ENCODE data around the gene CAMK1D. TPM values are rescaled to one million over a fixed set of nuclear protein-coding genes. Genes with fewer than 3 reads are reported as not detected.

Gene CAMK1D
- total and polyA plus RNA-seq, 2 experiments from 2014 or later: 4.6 to 7.2 TPM

- Histone ChIP-seq H3K4me3 (no peak overlapping the region), H3K27me3 (ENCODE audit: insufficient read depth) (no peaks in the 10 kb centered on the region), H3F3A (replicated peaks; ENCODE audit: low read depth) (no peaks in the 10 kb centered on the region), H2AFZ (no peak overlapping the region), H3K36me3 (ENCODE audit: insufficient read depth) (no peaks in the 10 kb centered on the region), H3K4me1 (ENCODE audit: insufficient read depth) (no peaks in the 10 kb centered on the region), H4K20me1 (replicated peaks; ENCODE audit: insufficient read depth) (no peaks in the 10 kb centered on the region), H3K27ac (ENCODE audit: low read depth) (no peak overlapping the region), H3K79me2 (replicated peaks; ENCODE audit: insufficient read depth) (no peaks in the 10 kb centered on the region), H3K4me2 (no peak overlapping the region), H3K9me2 (ENCODE audit: insufficient read depth) (no peaks in the 10 kb centered on the region)
- Mint-ChIP-seq H3K9me3 (no peaks in the 10 kb centered on the region; the same call in 2 of the 3 replicates), H3K4me1 (peaks cover 3% of the 10 kb centered on the region; the same call in 2 of the 3 replicates), H3K27me3 (ENCODE audit: insufficient read depth, low read depth, poor library complexity) (no peaks in the 10 kb centered on the region), H3K36me3 (ENCODE audit: low read depth) (no peaks in the 10 kb centered on the region), H3K4me3 (no peak overlapping the region), H3K27ac (no peak overlapping the region)
- no peak for TF ChIP-seq ZNF331 (CRISPR knock-in tag; IDR thresholded peaks at IDR 0.05; ENCODE audit: low read depth)
- TF ChIP-seq ZNF462 (CRISPR knock-in tag; IDR thresholded peaks at IDR 0.05): no peak
- no peak for TF ChIP-seq NANOG (IDR thresholded peaks at IDR 0.05; ENCODE audit: borderline replicate concordance)
- TF ChIP-seq JUNB (IDR thresholded peaks at IDR 0.05; ENCODE audit: unreplicated experiment): no peak
- no peak for TF ChIP-seq POLR2AphosphoS5 (IDR thresholded peaks at IDR 0.05; ENCODE audit: low read depth)
- TF ChIP-seq ETS1 (IDR thresholded peaks at IDR 0.05): no peak
- TF ChIP-seq REST (IDR thresholded peaks at IDR 0.05; ENCODE audit: unreplicated experiment): no peak
- no peak for TF ChIP-seq CTCF (conservative IDR thresholded peaks at IDR 0.05; ENCODE audit: low read depth in 2 of 2)
- DNase-seq (ENCODE audit: low spot score) (no peak), ATAC-seq (peak; percentile 58)
Measured at GRCh38 chr10:12834116-12834665, 484.8 kb downstream of the CAMK1D start.
